HepG2 (cell line): ENCODE measurements around the gene KIF3A. TPM values are rescaled to one million over a fixed set of nuclear protein-coding genes. Genes with fewer than 3 reads are reported as not detected.

Experiments used
- ATAC-seq: fragments of 200-7000 bp; cut with Tn5 transposase; 3 replicates; pipeline ENCODE4 v1.9.1; 2020; ENCODE audit warnings: mild to moderate bottlenecking, moderate library complexity
- BruUV-seq: library from RNA; stranded (reverse); fragments of 400-500 nt; replicated peaks from 2 replicates; lab custom pipeline; 2021; lab: Mats Ljungman, UMichigan
- CTCF ChIA-PET: fragments of 300-600 bp; formaldehyde crosslinking; extraction: SDS; loops from one replicate; lab custom pipeline; 2021; ENCODE audit warnings: low total read pairs, inconsistent platforms, low intra/inter-chr PET ratio; lab: Yijun Ruan, JAX
- POLR2A ChIA-PET: fragments of 350-600 bp; sonication (Branson Sonifier 250); formaldehyde crosslinking; loops from one replicate; lab custom pipeline; 2020; ENCODE audit warnings: antibody characterized with exemption, inconsistent platforms; lab: Yijun Ruan, JAX
- DNase-seq: peaks from one replicate; pipeline ENCODE4 v3.0.0-alpha.2; 2015; ENCODE audit warnings: low spot score
- FAIRE-seq: peaks from 3 replicates; lab custom pipeline; 2011; peaks lifted over from hg19 to GRCh38; lab: Jason Lieb, UNC
- H2AFZ ChIP-seq: one replicate; pipeline ENCODE4 v1.6.1; 2011; ENCODE audit warnings: low read length, inconsistent platforms
- H3K27ac ChIP-seq: fragments of 300-600 bp; 3 replicates; pipeline ENCODE4 v1.8.0; 2011; ENCODE audit warnings: mixed run types, mild to moderate bottlenecking, mixed read lengths, low read length, inconsistent platforms; ENCODE audit not compliant: insufficient read depth; ENCODE audit errors: extremely low read length
- H3K27me3 ChIP-seq, 2 experiments: fragments of 200-600 bp in 1 of 2; 2 replicates in 1 of 2; 3 replicates in 1 of 2; pipeline versions ENCODE4 v1.6.0 to v1.8.0; 2011; ENCODE audit warnings: low read length in 2 of 2, mild to moderate bottlenecking in 2 of 2, moderate library complexity in 2 of 2, inconsistent platforms in 1 of 2; ENCODE audit not compliant: insufficient read depth in 2 of 2, control insufficient read depth in 1 of 2
- H3K36me3 ChIP-seq, 2 experiments: fragments of 200-600 bp in 1 of 2; replicated peaks in 1 of 2; 2 replicates in 1 of 2; 3 replicates in 1 of 2; pipeline versions ENCODE4 v1.5.1 to v1.8.0; 2011; ENCODE audit warnings: low read length in 2 of 2, inconsistent platforms in 1 of 2; ENCODE audit not compliant: insufficient read depth in 2 of 2, control insufficient read depth in 1 of 2
- H3K4me1 ChIP-seq: 2 replicates; pipeline ENCODE4 v1.5.1; 2012; ENCODE audit warnings: low read length, inconsistent platforms; ENCODE audit not compliant: insufficient read depth
- H3K4me2 ChIP-seq: 2 replicates; pipeline ENCODE4 v1.6.0; 2011; ENCODE audit warnings: low read depth, low read length, inconsistent platforms
- H3K4me3 ChIP-seq, 3 experiments: fragments of 200-600 bp in 1 of 3; sonication (generic), shearing (Covaris generic) in 1 of 3; replicated peaks in 1 of 3; 2 replicates each; pipeline ENCODE4 v1.5.1; 2011 to 2016; ENCODE audit warnings: low read length in 3 of 3, inconsistent platforms in 2 of 3, low read depth in 2 of 3, mild to moderate bottlenecking in 2 of 3, control low read depth in 1 of 3, mixed read lengths in 1 of 3; ENCODE audit not compliant: insufficient read depth in 1 of 3
- H3K79me2 ChIP-seq: one replicate; pipeline ENCODE4 v1.6.1; 2011; ENCODE audit warnings: low read length, inconsistent platforms; ENCODE audit not compliant: insufficient read depth
- H3K9ac ChIP-seq: 2 replicates; pipeline ENCODE4 v1.6.0; 2011; ENCODE audit warnings: mild to moderate bottlenecking, low read depth, low read length, inconsistent platforms; ENCODE audit not compliant: insufficient read depth
- H3K9me3 ChIP-seq: 2 replicates; pipeline ENCODE4 v1.5.1; 2012; ENCODE audit warnings: mild to moderate bottlenecking, low read length
- H4K20me1 ChIP-seq: 2 replicates; pipeline ENCODE4 v1.6.0; 2011; ENCODE audit warnings: inconsistent platforms, mild to moderate bottlenecking, low read length, moderate library complexity; ENCODE audit not compliant: insufficient read depth
- BRD4 ChIP-seq: sonication (generic); formaldehyde crosslinking; IDR thresholded peaks from 2 replicates; pipeline ENCODE4 v1.4.0; 2020; ENCODE audit warnings: missing genetic modification reagents
- IKZF5 ChIP-seq: IDR thresholded peaks from 2 replicates; pipeline ENCODE4 v1.6.1; 2018; ENCODE audit warnings: missing genetic modification reagents, mild to moderate bottlenecking, missing compliant biosample characterization
- KIAA2018 ChIP-seq: sonication (generic); formaldehyde crosslinking; IDR thresholded peaks from 2 replicates; pipeline ENCODE4 v1.5.0; 2020; ENCODE audit warnings: mild to moderate bottlenecking, missing genetic modification reagents, borderline replicate concordance
- MAFG ChIP-seq: sonication (generic); formaldehyde crosslinking; IDR thresholded peaks from 2 replicates; pipeline ENCODE4 v1.5.1; 2020; ENCODE audit warnings: mild to moderate bottlenecking, missing genetic modification reagents
- NR3C1 ChIP-seq: sonication (generic); formaldehyde crosslinking; IDR thresholded peaks from 2 replicates; pipeline ENCODE4 v1.4.0; 2020; ENCODE audit warnings: missing genetic modification reagents
- PATZ1 ChIP-seq: sonication (generic); formaldehyde crosslinking; IDR thresholded peaks from 2 replicates; pipeline ENCODE4 v1.4.0; 2020; ENCODE audit warnings: missing genetic modification reagents
- ZNF101 ChIP-seq: sonication (generic); formaldehyde crosslinking; IDR thresholded peaks from 2 replicates; pipeline ENCODE4 v1.4.0; 2020; ENCODE audit warnings: mild to moderate bottlenecking, low read depth, missing genetic modification reagents, borderline replicate concordance
- ZNF468 ChIP-seq: sonication (generic); formaldehyde crosslinking; IDR thresholded peaks from 2 replicates; pipeline ENCODE4 v1.8.0; 2022; ENCODE audit warnings: mild to moderate bottlenecking, moderate library complexity, missing genetic modification reagents
- ZSCAN29 ChIP-seq: sonication (generic); formaldehyde crosslinking; conservative IDR thresholded peaks from 2 replicates; pipeline ENCODE4 v1.4.0; 2020; ENCODE audit warnings: mild to moderate bottlenecking, missing genetic modification reagents
- WGBS: methylation state at CpG from one replicate; pipeline ENCODE4 v1.1.6; 2017; ENCODE audit warnings: low lambda C conversion rate; 5-methylcytosine and 5-hydroxymethylcytosine counted together
- in situ Hi-C: cut with HindIII; loops from 2 replicates; pipeline ENCODE4 v1.10.0; 2017; ENCODE audit warnings: low pct_unique_long_range_greater_than_20kb; ENCODE audit not compliant: extremely low pct_ligation_motif_present
- intact Hi-C: fragments of 100-400 bp; cut with micrococcal nuclease; formaldehyde crosslinking; loops from one replicate; pipeline ENCODE4 v1.10.0; 2022; ENCODE audit not compliant: unreplicated experiment
- polyA plus RNA-seq, 8 experiments: library from polyadenylated mRNA; depleted of rRNA in 3 of 8; stranded (reverse) in 7 of 8; unstranded in 1 of 8; fragments of >200 nt; fragmentation: Illumina TruSeq in 4 of 8; extraction: Trizol in 4 of 8; gene quantifications; 2 replicates each; pipeline versions ENCODE4 v1.2.1 to v1.2.3, GENCODE V29; 2011 to 2016; ENCODE audit warnings: low read depth in 4 of 8, missing spikeins in 1 of 8, mixed read lengths in 1 of 8; ENCODE audit not compliant: insufficient read depth in 1 of 8
- total RNA-seq, 5 experiments: library from RNA; depleted of rRNA; stranded (reverse); fragments of >200 nt; fragmentation: Illumina TruSeq; extraction: Trizol; gene quantifications; 2 replicates each; pipeline ENCODE4 v1.2.3, GENCODE V29; 2016; ENCODE audit warnings: low read depth in 1 of 5

The KIF3A gene
- total and polyA plus RNA-seq, 2 of the 13 experiments (the other 11 are each of a cell fraction or from before 2014, with no cell fraction given): 2.3 to 8.4 TPM

- TF ChIP-seq ZNF468 (CRISPR knock-in tag): no peak
- TF ChIP-seq, all 625 proteins: peak for 0
Measured at GRCh38 chr5:132684922-132685720, 52.2 kb downstream of the KIF3A start (continued).

GRCh38 chr5:132684491-132684890, 52.9 kb downstream of the KIF3A start:
- in situ Hi-C loops (no loop called here), intact Hi-C loops (no loop called here)
- FAIRE-seq: no peak
- Histone ChIP-seq H3K27ac (no peak overlapping the region), H3K9me3 (no peaks in the 10 kb centered on the region), H3K4me2 (no peak overlapping the region), H3K4me1 (peaks cover 17% of the 10 kb centered on the region), H2AFZ (no peak overlapping the region), H3K9ac (no peak overlapping the region), H3K79me2 (no peaks in the 10 kb centered on the region), H3K4me3 (no peak overlapping the region), H3K36me3 (no peaks in the 10 kb centered on the region), H4K20me1 (no peaks in the 10 kb centered on the region), H3K27me3 (no peaks in the 10 kb centered on the region)
- BruUV-seq: no TSS peak
- DNase-seq: no peak
- ChIA-PET CTCF (no interaction called here), POLR2A (no interaction called here)
- WGBS: 80% methylated on average over 6 of the region's 6 CpGs
- no peak for ATAC-seq
- TF ChIP-seq BRD4 (CRISPR knock-in tag): no peak
- no peak for TF ChIP-seq KIAA2018 (CRISPR knock-in tag)
- TF ChIP-seq IKZF5 (CRISPR knock-in tag): no peak
- no peak for TF ChIP-seq ZNF101
- TF ChIP-seq NR3C1 (CRISPR knock-in tag): no peak
- TF ChIP-seq PATZ1 (CRISPR knock-in tag): no peak
- no peak for TF ChIP-seq MAFG (CRISPR knock-in tag)
- TF ChIP-seq ZSCAN29 (CRISPR knock-in tag): no peak
